Common myeloid progenitor, CD34-positive (primary cell): ENCODE measurements around the gene SPAG8.

Experiments
- CTCF ChIA-PET: fragments of 350-600 bp; sonication (Branson Sonifier 250); formaldehyde crosslinking; loops from one replicate; lab custom pipeline; 2021; ENCODE audit warnings: antibody characterized with exemption; lab: Charles Lee
- POLR2A ChIA-PET: fragments of 350-600 bp; sonication (Branson Sonifier 250); formaldehyde crosslinking; loops from one replicate; lab custom pipeline; 2021; ENCODE audit warnings: antibody characterized with exemption; lab: Charles Lee
- DNase-seq, 3 donors: peaks; one replicate each; pipeline versions ENCODE4 v3.0.0 to v3.0.0-alpha.2; 2013
- H3K27ac ChIP-seq, 2 experiments: 1 replicate in 1 of 2; 2 replicates in 1 of 2; pipeline ENCODE4 v1.7.0; 2013; ENCODE audit warnings: inconsistent platforms in 2 of 2, low read length in 2 of 2, mild to moderate bottlenecking in 2 of 2, low read depth in 1 of 2, moderate library complexity in 1 of 2; ENCODE audit not compliant: severe bottlenecking in 2 of 2, insufficient read depth in 1 of 2, poor library complexity in 1 of 2
- H3K27me3 ChIP-seq, 5 experiments: replicated peaks in 2 of 5; 1 replicate in 3 of 5; 2 replicates in 2 of 5; pipeline versions ENCODE4 v1.6.1 to v1.7.0; 2013; ENCODE audit warnings: low read length in 4 of 5, mild to moderate bottlenecking in 2 of 5, moderate library complexity in 2 of 5, inconsistent platforms in 1 of 5; ENCODE audit not compliant: insufficient read depth in 5 of 5, control insufficient read depth in 4 of 5
- H3K36me3 ChIP-seq, 4 experiments: 1 replicate in 2 of 4; 2 replicates in 2 of 4; pipeline versions ENCODE4 v1.6.1 to v1.7.0; 2013; ENCODE audit warnings: low read length in 3 of 4, control low read depth in 1 of 4, mild to moderate bottlenecking in 1 of 4; ENCODE audit not compliant: control insufficient read depth in 4 of 4, insufficient read depth in 4 of 4
- H3K4me1 ChIP-seq, 4 experiments: 1 replicate in 3 of 4; 2 replicates in 1 of 4; pipeline versions ENCODE4 v1.6.1 to v1.7.1; 2013; ENCODE audit warnings: low read length in 3 of 4, mild to moderate bottlenecking in 3 of 4, control low read depth in 1 of 4, inconsistent platforms in 1 of 4, moderate library complexity in 1 of 4; ENCODE audit not compliant: control insufficient read depth in 4 of 4, insufficient read depth in 4 of 4; ENCODE audit errors: control extremely low read depth in 1 of 4
- H3K4me3 ChIP-seq, 7 experiments: 1 replicate in 4 of 7; 2 replicates in 3 of 7; pipeline versions ENCODE4 v1.5.1 to v1.7.0; 2013; ENCODE audit warnings: mild to moderate bottlenecking in 7 of 7, low read length in 6 of 7, moderate library complexity in 6 of 7, inconsistent platforms in 2 of 7, low read depth in 2 of 7, control low read depth in 1 of 7; ENCODE audit not compliant: insufficient read depth in 4 of 7, control insufficient read depth in 1 of 7; ENCODE audit errors: extremely low read depth in 1 of 7
- H3K9me3 ChIP-seq, 5 experiments: 1 replicate in 4 of 5; 2 replicates in 1 of 5; pipeline versions ENCODE4 v1.6.1 to v1.7.1; 2013; ENCODE audit warnings: low read length in 4 of 5, mild to moderate bottlenecking in 2 of 5, inconsistent platforms in 1 of 5, low read depth in 1 of 5, moderate library complexity in 1 of 5; ENCODE audit not compliant: control insufficient read depth in 4 of 5, insufficient read depth in 2 of 5; ENCODE audit errors: control extremely low read depth in 1 of 5
- WGBS: methylation state at CpG from one replicate; pipeline ENCODE4 v1.1.5; 2013; ENCODE audit not compliant: insufficient coverage; 5-methylcytosine and 5-hydroxymethylcytosine counted together

Gene SPAG8

DNA sequence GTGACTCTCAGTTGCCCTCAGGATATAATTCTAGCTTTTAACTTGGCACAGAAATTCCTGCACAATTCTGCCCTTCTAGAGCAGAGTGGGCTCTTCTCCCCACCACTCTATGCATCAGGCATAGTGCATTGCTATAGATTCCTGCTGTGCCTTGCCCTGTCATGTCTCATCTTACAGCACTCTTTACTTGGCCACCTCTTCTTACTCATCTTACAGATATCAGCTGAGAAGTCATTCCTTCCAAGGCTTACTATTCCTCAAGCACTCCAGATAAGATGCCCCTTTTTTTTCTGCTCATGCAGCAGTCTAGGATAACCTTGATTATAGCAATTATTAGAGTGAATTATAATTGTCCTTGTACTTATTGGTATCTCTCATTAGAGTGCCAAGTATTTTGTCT is 10.9 kb upstream of the SPAG8 start:
- Histone ChIP-seq H3K36me3 (no peaks in the 10 kb centered on the region), H3K9me3 (no peaks in the 10 kb centered on the region), H3K4me3 (no peak overlapping the region), H3K4me1 (no peaks in the 10 kb centered on the region), H3K27me3 (peaks cover 0 to 4% (median 0%) of the 10 kb centered on the region in 5 experiments), H3K27ac (no peak overlapping the region)
- CTCF ChIA-PET: interaction anchor here (1.0 to 2.3 kb wide), 9 partner anchors 8 to 89 kb away, joined by 3 to 8 read pairs (median 3); partner anchors contain the start of gene SPAG8
- POLR2A ChIA-PET: no interaction called here
- no peak for DNase-seq

DNA sequence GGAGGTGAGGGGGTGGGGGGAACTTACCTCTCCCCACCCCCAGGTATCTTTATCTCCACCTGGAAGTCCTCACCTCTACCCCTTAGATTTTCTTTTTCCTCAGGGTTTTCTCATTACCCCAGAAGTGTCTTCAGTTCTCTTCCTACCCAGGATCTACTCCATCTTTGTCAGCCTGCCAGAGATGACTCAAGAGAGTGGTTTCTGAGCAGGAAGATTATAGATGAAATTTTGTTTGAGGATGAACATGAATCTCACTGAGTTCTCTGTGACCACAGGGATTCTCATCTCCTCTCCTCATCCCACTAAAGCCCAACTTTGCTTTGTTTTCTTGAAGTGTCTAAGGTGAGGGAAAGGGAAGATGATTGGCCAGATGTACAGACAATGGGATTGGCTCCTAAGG is 8.0 kb upstream of the SPAG8 start:
- H3K27me3 ChIP-seq: no peaks in the 10 kb centered on the region
- H3K4me3 ChIP-seq: no peak overlapping the region
- no peak for DNase-seq
- H3K27ac ChIP-seq: no peak overlapping the region
- no peaks in the 10 kb centered on the region for H3K36me3 ChIP-seq
- CTCF ChIA-PET: interaction anchor here (1.2 to 1.6 kb wide), 6 partner anchors 25 to 84 kb away, joined by 3 to 9 read pairs (median 4); no protein-coding TSS in a partner anchor
- POLR2A ChIA-PET: no interaction called here
- no peaks in the 10 kb centered on the region for H3K9me3 ChIP-seq
- H3K4me1 ChIP-seq: peaks cover 0 to 3% (median 0%) of the 10 kb centered on the region in 4 experiments

DNA sequence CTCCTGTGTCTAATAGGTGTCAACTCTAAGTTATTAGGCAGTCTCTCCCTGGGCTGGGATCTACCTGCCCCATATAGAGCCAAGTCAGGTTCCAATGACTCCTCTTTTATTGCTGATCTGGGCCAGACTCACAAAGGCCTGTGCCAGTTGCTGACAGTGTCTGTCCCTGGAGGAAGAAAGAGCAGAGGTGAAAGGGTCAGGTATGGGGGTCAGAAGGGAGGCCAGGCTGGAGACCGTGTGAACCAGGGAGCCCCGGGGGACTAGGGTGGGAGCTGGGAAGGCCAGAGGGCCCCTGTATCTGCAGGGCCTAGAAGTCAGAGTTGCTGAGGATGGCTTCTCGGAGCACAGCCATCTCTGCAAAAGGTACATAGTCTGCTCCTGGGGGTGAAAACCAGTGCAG is 6.3 kb upstream of the SPAG8 start:
- no peak for DNase-seq
- Histone ChIP-seq H3K36me3 (no peaks in the 10 kb centered on the region), H3K4me1 (peaks cover 7 to 16% (median 11%) of the 10 kb centered on the region in 4 experiments), H3K27ac (no peak overlapping the region), H3K4me3 (no peak overlapping the region), H3K9me3 (no peaks in the 10 kb centered on the region), H3K27me3 (no peaks in the 10 kb centered on the region)
- WGBS: 100% methylated on average over 3 of the region's 3 CpGs
- POLR2A ChIA-PET: no interaction called here
- CTCF ChIA-PET: interaction anchor here (0.9 to 1.2 kb wide), 3 partner anchors 8 to 28 kb away, joined by 3 to 5 read pairs (median 3); no protein-coding TSS in a partner anchor

DNA sequence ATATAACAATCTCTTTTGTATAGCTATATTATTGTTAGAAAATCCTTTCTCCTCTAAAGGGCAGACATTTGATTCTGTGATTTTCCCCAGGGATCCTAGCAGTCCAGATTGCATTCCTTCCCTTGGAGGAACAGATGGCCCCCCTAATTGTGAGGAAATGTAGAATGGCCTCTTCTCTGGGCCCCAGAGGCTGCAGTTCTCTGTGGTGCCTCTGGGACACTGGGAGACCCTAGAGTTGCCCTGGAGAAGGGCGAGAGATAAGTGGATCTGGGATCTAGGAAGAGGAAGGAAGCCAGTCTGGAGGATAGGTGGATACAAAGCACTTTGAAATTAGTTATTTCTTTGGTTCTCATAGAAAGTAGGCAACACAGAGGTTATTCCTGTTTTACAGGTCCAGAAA is 4.6 kb upstream of the SPAG8 start:
- no peak for DNase-seq
- POLR2A ChIA-PET: interaction anchor here (0.5 kb wide), 1 partner anchor 121 kb away, joined by 4 read pairs; no protein-coding TSS in a partner anchor

DNA sequence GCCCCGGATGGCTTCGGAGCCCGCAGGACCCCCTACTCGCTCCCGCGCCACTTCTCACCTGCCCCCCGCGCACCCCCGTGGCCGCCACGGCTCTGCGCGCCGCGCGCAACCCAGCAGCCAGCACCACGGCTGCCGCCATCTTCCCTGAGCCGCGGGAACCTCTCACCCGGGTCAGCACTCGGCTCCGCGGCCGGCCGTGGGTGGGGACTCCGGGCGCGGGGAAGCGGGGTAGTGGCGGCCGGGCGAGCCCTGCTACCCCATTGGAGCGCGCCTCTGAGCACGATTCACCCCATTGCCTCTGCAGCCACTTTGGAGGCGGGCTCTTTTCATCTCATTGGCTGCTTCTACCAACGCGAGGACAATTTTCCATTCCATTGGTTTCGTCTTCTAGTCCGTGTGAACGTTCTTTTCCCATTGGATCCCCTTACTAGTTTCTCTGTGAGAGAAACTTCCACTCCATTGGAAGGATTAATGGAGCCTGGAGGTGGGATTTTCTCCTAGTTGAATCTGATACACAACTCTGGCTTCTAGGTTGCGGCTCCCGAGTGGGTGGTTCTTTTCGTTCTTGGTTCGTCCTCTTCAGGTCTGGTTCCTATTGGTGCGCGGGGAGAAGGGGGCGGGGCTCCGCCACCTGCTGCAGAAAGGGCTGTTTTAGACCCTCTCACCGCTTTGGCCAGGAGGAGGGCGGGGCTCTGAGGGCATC is 2.9 kb upstream of the SPAG8 start, which contains the start of gene HINT2:
TSS of gene HINT2 (minus strand) at position 202 of the 703 bp plus-strand sequence. CDS start at position 139, 63 bp downstream.
- no peaks in the 10 kb centered on the region for H3K9me3 ChIP-seq
- H3K4me3 ChIP-seq: peak within 1 kb of the TSS; percentile 79 to 95 (median 84)
- peaks cover 17 to 42% (median 33%) of the 10 kb centered on the region in 4 experiments for H3K4me1 ChIP-seq
- POLR2A ChIA-PET: no interaction called here
- peak; percentile 99 for DNase-seq
- H3K36me3 ChIP-seq: peaks cover 0 to 2% (median 0%) of the 10 kb centered on the region in 4 experiments
- CTCF ChIA-PET: interaction anchor here (0.7 to 5.1 kb wide), 10 partner anchors 9 to 83 kb away, joined by 3 to 56 read pairs (median 6); partner anchors contain the start of genes CREB3, NPR2 and TLN1
- H3K27me3 ChIP-seq: no peaks in the 10 kb centered on the region
- peak within 1 kb of the TSS; percentile 48 to 83 for H3K27ac ChIP-seq
- 0% methylated on average over 22 of the region's 52 CpGs for WGBS

More for the DNA sequence above, 4.6 kb upstream of the SPAG8 start:
- no peaks in the 10 kb centered on the region for H3K27me3 ChIP-seq
- no peak overlapping the region for H3K4me3 ChIP-seq
- CTCF ChIA-PET: interaction anchor here (1.7 kb wide), 1 partner anchor 9 kb away, joined by 9 read pairs; no protein-coding TSS in a partner anchor
- H3K36me3 ChIP-seq: peaks cover 0 to 2% (median 0%) of the 10 kb centered on the region in 4 experiments
- peaks cover 14 to 31% (median 25%) of the 10 kb centered on the region in 4 experiments for H3K4me1 ChIP-seq
- no peak overlapping the region for H3K27ac ChIP-seq
- 100% methylated on average over 1 of the region's 1 CpG for WGBS
- no peaks in the 10 kb centered on the region for H3K9me3 ChIP-seq

DNA sequence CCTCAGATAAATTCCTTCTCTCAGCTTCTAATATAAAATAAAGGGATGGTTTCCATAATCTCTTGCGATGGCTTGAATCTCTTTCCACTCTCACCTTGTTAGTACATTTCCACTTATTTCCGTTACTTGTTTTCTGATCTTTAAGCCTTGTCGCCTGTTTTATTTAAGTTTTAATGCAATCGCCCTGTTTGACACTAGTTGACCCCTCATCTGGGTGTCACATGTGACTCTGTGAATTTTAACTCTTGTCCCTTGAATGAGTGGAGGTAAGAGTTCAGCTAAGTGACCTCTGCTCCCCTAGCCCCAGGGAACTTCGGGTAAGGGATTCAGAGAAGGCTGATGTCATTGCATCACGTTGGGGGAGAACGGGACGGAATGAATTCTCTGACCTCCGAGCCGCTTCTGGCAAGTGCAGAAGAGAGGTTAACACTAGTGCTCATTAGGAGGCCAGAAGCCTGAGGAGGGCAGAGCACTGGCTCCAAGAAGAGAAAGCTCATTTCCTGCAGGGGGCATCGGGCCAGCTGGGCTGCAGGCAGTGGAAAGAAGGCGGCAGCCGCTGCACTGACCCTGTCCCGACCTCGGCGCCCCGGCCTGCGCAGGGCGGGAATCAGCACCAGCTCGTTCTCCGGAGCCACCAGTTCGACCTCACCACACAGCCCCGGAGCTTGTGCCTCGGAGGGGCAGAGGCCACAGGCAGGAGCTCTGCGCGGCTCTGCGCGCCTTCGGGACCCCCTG is 2.2 kb upstream of the SPAG8 start:
- Histone ChIP-seq H3K27me3 (no peaks in the 10 kb centered on the region), H3K27ac (peak overlapping the region in 1 of 2 experiments; percentile 83), H3K36me3 (peaks cover 2 to 4% (median 3%) of the 10 kb centered on the region in 4 experiments), H3K9me3 (no peaks in the 10 kb centered on the region), H3K4me3 (peak overlapping the region; percentile 79 to 95 (median 84)), H3K4me1 (peaks cover 17 to 42% (median 33%) of the 10 kb centered on the region in 4 experiments)
- ChIA-PET POLR2A (no interaction called here), CTCF (interaction anchor here (0.6 to 5.1 kb wide), 19 partner anchors 8 to 132 kb away, joined by 3 to 56 read pairs (median 3); partner anchors contain the start of genes CREB3, NPR2 and TLN1)
- DNase-seq: peak; percentile 54 to 75 (median 67)
- WGBS: 12% methylated on average over 25 of the region's 29 CpGs
